ENCODE data around the gene TLCD3A.

- TF ChIP-seq EZH2 (IDR thresholded peaks at IDR 0.05; ENCODE audit: borderline replicate concordance, low read depth, low read length, severe bottlenecking): no peak
- no peak for TF ChIP-seq JUN (IDR thresholded peaks at IDR 0.05; ENCODE audit: borderline replicate concordance, insufficient read depth, insufficient read length, low read depth)
- no peak for TF ChIP-seq POLR2A (IDR thresholded peaks at IDR 0.05; ENCODE audit: low read depth, low read length)
- no peak for TF ChIP-seq MAX (IDR thresholded peaks at IDR 0.05; ENCODE audit: insufficient read depth, insufficient read length)
- TF ChIP-seq CTCF (IDR thresholded peaks at IDR 0.05; ENCODE audit: extremely low read depth in 1 of 2, insufficient read depth in 1 of 2, low read depth in 1 of 2, low read length in 2 of 2): no peak
Measured at GRCh38 chr17:703081-703875, 29.1 kb upstream of the TLCD3A start.

Data from endothelial cell of umbilical vein (primary cell).